ENCODE measurements around the gene WLS. TPM values are rescaled to one million over a fixed set of nuclear protein-coding genes. Genes with fewer than 3 reads are reported as not detected.

Gene WLS
- total and polyA plus RNA-seq, 7 donors = 12.6 to 188 (median 99.2) TPM

GRCh38 chr1:68085752-68086151 lies 146.6 kb downstream of the WLS start:
- DNase-seq = no peak
- Histone ChIP-seq H3K9me3 (no peaks in the 10 kb centered on the region), H3K4me3 (no peak overlapping the region), H3K27ac (no peak overlapping the region), H3K27me3 (no peaks in the 10 kb centered on the region), H3K36me3 (no peaks in the 10 kb centered on the region), H3K4me1 (no peaks in the 10 kb centered on the region)
- 86 to 96% methylated on average over 1 of the region's 1 CpG for WGBS, 2 donors
- TF ChIP-seq POLR2AphosphoS5 (IDR thresholded peaks at IDR 0.05) (no peak), POLR2A (IDR thresholded peaks at IDR 0.05) (no peak), EP300 (IDR thresholded peaks at IDR 0.05) (no peak), CTCF (IDR thresholded peaks at IDR 0.05) (no peak)
- intact Hi-C loops (cut with DNase I) = no loop called here

- H3K27ac ChIP-seq = no peak overlapping the region
- WGBS, 2 donors = 48 to 49% methylated on average over 2 of the region's 2 CpGs
These were observed 148.6 kb downstream of the WLS start for GRCh38 chr1:68083686-68084085.

GRCh38 chr1:68081775-68082283 lies 150.5 kb downstream of the WLS start:
- Histone ChIP-seq H3K27me3 (no peaks in the 10 kb centered on the region), H3K4me3 (no peak overlapping the region)
- no peak for TF ChIP-seq POLR2AphosphoS5 (IDR thresholded peaks at IDR 0.05)
- TF ChIP-seq EP300 (IDR thresholded peaks at IDR 0.05) = no peak
- no peak for TF ChIP-seq POLR2A (IDR thresholded peaks at IDR 0.05)
- TF ChIP-seq CTCF (IDR thresholded peaks at IDR 0.05) = no peak

More at GRCh38 chr1:68083686-68084085, 148.6 kb downstream of the WLS start:
- Histone ChIP-seq H3K4me3 (no peak overlapping the region), H3K9me3 (no peaks in the 10 kb centered on the region), H3K36me3 (no peaks in the 10 kb centered on the region), H3K27me3 (no peaks in the 10 kb centered on the region), H3K4me1 (no peaks in the 10 kb centered on the region)
- no peak for DNase-seq
- TF ChIP-seq CTCF (IDR thresholded peaks at IDR 0.05) (no peak), EP300 (IDR thresholded peaks at IDR 0.05) (no peak), POLR2AphosphoS5 (IDR thresholded peaks at IDR 0.05) (no peak), POLR2A (IDR thresholded peaks at IDR 0.05) (no peak)
- intact Hi-C loops (cut with DNase I) = no loop called here

GRCh38 chr1:68078647-68079046 lies 153.7 kb downstream of the WLS start:
- no peak for DNase-seq
- Histone ChIP-seq H3K27ac (no peak overlapping the region), H3K27me3 (no peaks in the 10 kb centered on the region), H3K4me3 (no peak overlapping the region), H3K36me3 (no peaks in the 10 kb centered on the region), H3K4me1 (no peaks in the 10 kb centered on the region), H3K9me3 (no peaks in the 10 kb centered on the region)
- WGBS, 2 donors = 74 to 86% methylated on average over 2 of the region's 2 CpGs
- TF ChIP-seq CTCF (IDR thresholded peaks at IDR 0.05) (no peak), POLR2AphosphoS5 (IDR thresholded peaks at IDR 0.05) (no peak), POLR2A (IDR thresholded peaks at IDR 0.05) (no peak), EP300 (IDR thresholded peaks at IDR 0.05) (no peak)
- intact Hi-C loops (cut with DNase I) = no loop called here

More at GRCh38 chr1:68081775-68082283, 150.5 kb downstream of the WLS start:
- Histone ChIP-seq H3K27ac (no peak overlapping the region), H3K4me1 (no peaks in the 10 kb centered on the region), H3K36me3 (no peaks in the 10 kb centered on the region), H3K9me3 (no peaks in the 10 kb centered on the region)
- no peak for DNase-seq
- intact Hi-C loops (cut with DNase I) = no loop called here

Small RNA genes lying within 50 kb of the gene (small RNA-seq; reads per million reads assigned to genes)
- gene COX6B1P7 (0 reads per million in 3 donors), gene MIR1262 (2.1 to 6.1 (median 3.7) reads per million in 3 donors)

Other genes with a start within 250 kb of the WLS start
- 1 to 10 TPM; 1.4 to 4.6 (median 2.0) TPM for gene DIRAS3, start 181.9 kb downstream of the WLS start, total RNA-seq
- gene DIRAS3, start 181.9 kb downstream of the WLS start, polyA plus RNA-seq = under 1 TPM in 2 of 3 donors, not detected in 1; 0.46 to 0.66 TPM
- gene RPE65, start 217.4 kb upstream of the WLS start, total RNA-seq = not detected
- under 1 TPM in 1 of 3 donors, not detected in 2; 0.01 TPM for gene RPE65, start 217.4 kb upstream of the WLS start, polyA plus RNA-seq